Lower leg skin (tissue), 4 donors: ENCODE measurements around the gene SCP2. TPM values are rescaled to one million over a fixed set of nuclear protein-coding genes. Genes with fewer than 3 reads are reported as not detected.
A peak's percentile ranks its signal among the peaks of the same experiment; 100 is the strongest.

Source experiments
- DNase-seq, 2 donors: peaks; one replicate each; pipeline ENCODE4 v3.0.0-alpha.2; 2019; ENCODE audit warnings: low spot score in 2 of 2
- H3K4me3 ChIP-seq: fragments of 200-600 bp; sonication (generic); 2 replicates; pipeline ENCODE4 v1.5.1; 2017; ENCODE audit warnings: mild to moderate bottlenecking, low read depth; ENCODE audit not compliant: poor library complexity, severe bottlenecking
- POLR2A ChIP-seq, 2 donors: fragments of 450-650 bp; IDR thresholded peaks; one replicate each; pipeline ENCODE4 v1.6.1; 2016 to 2017; ENCODE audit warnings: antibody characterized with exemption in 2 of 2, mild to moderate bottlenecking in 1 of 2, moderate library complexity in 1 of 2
- WGBS, 2 donors: methylation state at CpG; one replicate each; pipeline ENCODE4 v1.1.5; 2018; 5-methylcytosine and 5-hydroxymethylcytosine counted together
- intact Hi-C: fragments of 100-400 bp; cut with DNase I; formaldehyde crosslinking; loops from one replicate; pipeline ENCODE4 v1.15.0; 2023; ENCODE audit warnings: low total_unique reads
- total RNA-seq, 4 donors: library from RNA; depleted of rRNA; stranded (reverse); fragments of >200 nt; gene quantifications; one replicate each; pipeline ENCODE4 v1.1.0, GENCODE V29; 2016
- TF ChIP-seq, protein P1 (sequence below), 3 donors: fragments of 450-650 bp; IDR thresholded peaks; one replicate each; pipeline ENCODE4 v1.5.1; 2016; ENCODE audit warnings: antibody characterized with exemption in 3 of 3, mild to moderate bottlenecking in 3 of 3, moderate library complexity in 2 of 3

Gene SCP2
- 100 to 1,000 TPM in 2 of 4 donors, 10 to 100 TPM in 2; 79.4 to 124 (median 106) TPM for total RNA-seq

DNA sequence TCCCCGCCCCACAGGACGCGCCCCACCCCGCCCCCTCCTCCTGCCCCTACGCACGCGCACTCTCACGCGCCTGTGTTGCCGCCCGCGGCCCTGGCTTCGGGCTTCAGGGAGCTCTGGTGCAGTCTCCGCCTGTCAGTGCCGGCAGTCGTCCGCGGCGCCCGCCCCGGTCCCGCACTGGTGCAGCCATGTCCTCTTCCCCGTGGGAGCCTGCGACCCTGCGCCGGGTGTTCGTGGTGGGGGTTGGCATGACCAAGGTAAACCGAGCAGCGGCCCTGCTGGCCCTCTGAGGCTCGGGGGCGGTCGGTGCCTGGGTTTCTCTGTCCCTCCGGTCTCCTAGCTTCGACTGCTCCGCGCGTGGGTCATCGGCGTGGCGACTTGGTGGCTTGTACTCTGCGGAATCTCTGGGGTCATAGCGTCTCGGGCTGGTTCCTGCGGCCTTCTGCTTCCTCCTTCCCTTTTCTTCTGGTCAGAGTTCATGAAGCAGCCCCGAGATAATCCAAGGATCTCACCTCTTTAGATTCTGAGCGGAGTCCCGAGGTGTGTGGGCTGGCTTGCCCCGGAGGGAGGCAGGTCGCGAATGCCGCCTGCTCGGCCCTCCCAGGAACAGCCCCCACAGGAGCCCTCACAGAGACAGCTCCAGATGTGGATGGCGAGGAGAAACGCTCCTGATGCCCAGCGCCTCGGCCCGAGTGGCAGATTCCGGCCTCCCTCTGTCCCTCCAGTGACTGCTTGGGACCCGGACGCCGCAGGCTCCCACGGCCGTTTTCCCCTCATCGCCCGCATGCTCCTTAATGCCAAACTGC is at the start of gene SCP2:
Gene SCP2, plus strand, starts transcription at position 65 of the 803 bp plus-strand sequence. Its CDS starts 121 bp downstream, at position 186.
- intact Hi-C loops, result no loop called here
- 0 to 1% methylated on average over 32 to 36 of the region's 65 CpGs for WGBS, 2 donors
- TF ChIP-seq POLR2A (IDR thresholded peaks at IDR 0.05), result no peak
- TF ChIP-seq, protein P1, sequence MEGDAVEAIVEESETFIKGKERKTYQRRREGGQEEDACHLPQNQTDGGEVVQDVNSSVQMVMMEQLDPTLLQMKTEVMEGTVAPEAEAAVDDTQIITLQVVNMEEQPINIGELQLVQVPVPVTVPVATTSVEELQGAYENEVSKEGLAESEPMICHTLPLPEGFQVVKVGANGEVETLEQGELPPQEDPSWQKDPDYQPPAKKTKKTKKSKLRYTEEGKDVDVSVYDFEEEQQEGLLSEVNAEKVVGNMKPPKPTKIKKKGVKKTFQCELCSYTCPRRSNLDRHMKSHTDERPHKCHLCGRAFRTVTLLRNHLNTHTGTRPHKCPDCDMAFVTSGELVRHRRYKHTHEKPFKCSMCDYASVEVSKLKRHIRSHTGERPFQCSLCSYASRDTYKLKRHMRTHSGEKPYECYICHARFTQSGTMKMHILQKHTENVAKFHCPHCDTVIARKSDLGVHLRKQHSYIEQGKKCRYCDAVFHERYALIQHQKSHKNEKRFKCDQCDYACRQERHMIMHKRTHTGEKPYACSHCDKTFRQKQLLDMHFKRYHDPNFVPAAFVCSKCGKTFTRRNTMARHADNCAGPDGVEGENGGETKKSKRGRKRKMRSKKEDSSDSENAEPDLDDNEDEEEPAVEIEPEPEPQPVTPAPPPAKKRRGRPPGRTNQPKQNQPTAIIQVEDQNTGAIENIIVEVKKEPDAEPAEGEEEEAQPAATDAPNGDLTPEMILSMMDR (IDR thresholded peaks at IDR 0.05), result no peak
- peak; percentile 69 to 97 for DNase-seq
- peak within 1 kb of the TSS; percentile 58 for H3K4me3 ChIP-seq

GRCh38 chr1:52877554-52877953 is 49.5 kb upstream of the SCP2 start:
- intact Hi-C loops, result no loop called here
- DNase-seq, result no peak
- no peak for TF ChIP-seq POLR2A (IDR thresholded peaks at IDR 0.05)
- TF ChIP-seq, protein P1 (IDR thresholded peaks at IDR 0.05), result no peak
- WGBS, 2 donors, result 93 to 95% methylated on average over 3 of the region's 3 CpGs
- no peak overlapping the region for H3K4me3 ChIP-seq

GRCh38 chr1:52880206-52880605 is 46.9 kb upstream of the SCP2 start:
- DNase-seq, result no peak
- 86 to 94% methylated on average over 2 of the region's 2 CpGs for WGBS, 2 donors
- TF ChIP-seq, protein P1 (IDR thresholded peaks at IDR 0.05), result no peak
- no peak for TF ChIP-seq POLR2A (IDR thresholded peaks at IDR 0.05)
- intact Hi-C loops, result no loop called here
- no peak overlapping the region for H3K4me3 ChIP-seq

DNA sequence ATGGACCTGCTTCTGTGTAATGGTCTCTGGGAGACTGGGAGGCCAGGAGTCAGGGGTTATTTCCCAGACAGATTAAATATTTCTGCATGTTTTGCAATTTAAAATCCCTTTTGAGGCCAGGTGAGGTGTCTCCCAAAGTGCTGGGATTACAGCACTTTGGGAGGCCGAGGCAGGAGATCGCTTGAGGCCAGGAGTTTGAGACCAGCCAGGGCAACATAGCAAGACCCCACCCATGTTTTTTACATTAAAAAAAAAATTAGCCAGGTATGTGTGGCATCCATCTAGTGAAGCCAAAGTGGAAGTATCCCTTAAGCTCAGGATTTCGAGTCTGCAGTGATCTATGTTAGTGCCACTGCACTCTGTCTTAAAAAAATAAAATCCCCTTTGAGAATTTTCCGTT is 39.6 kb upstream of the SCP2 start:
- DNase-seq, result no peak
- 85 to 89% methylated on average over 4 of the region's 4 CpGs for WGBS, 2 donors
- no peak overlapping the region for H3K4me3 ChIP-seq
- no peak for TF ChIP-seq POLR2A (IDR thresholded peaks at IDR 0.05)
- TF ChIP-seq, protein P1 (IDR thresholded peaks at IDR 0.05), result no peak
- intact Hi-C loops, result no loop called here

GRCh38 chr1:52892424-52893215 is 34.5 kb upstream of the SCP2 start:
- WGBS, 2 donors, result 88 to 96% methylated on average over 5 of the region's 5 CpGs
- no peak for TF ChIP-seq POLR2A (IDR thresholded peaks at IDR 0.05)
- DNase-seq, result no peak
- intact Hi-C loops, result no loop called here
- no peak overlapping the region for H3K4me3 ChIP-seq

GRCh38 chr1:52899445-52899894 is 27.6 kb upstream of the SCP2 start:
- intact Hi-C loops, result no loop called here
- H3K4me3 ChIP-seq, result no peak overlapping the region
- TF ChIP-seq POLR2A (IDR thresholded peaks at IDR 0.05), result no peak
- TF ChIP-seq, protein P1 (IDR thresholded peaks at IDR 0.05), result no peak
- 48 to 57% methylated on average over 4 of the region's 4 CpGs for WGBS, 2 donors
- no peak for DNase-seq
